Right lobe of liver (tissue), 4 donors: Measurements from ENCODE around the gene TNKS2.

Experiments used
- CTCF ChIP-seq, 4 donors: fragments of 200-600 bp in 3 of 4; fragments of 450-650 bp in 1 of 4; IDR thresholded peaks; one replicate each; pipeline versions ENCODE4 v1.5.1 to v1.8.0; 2016 to 2022; ENCODE audit warnings: antibody characterized with exemption in 4 of 4, mild to moderate bottlenecking in 2 of 4
- POLR2A ChIP-seq: fragments of 450-650 bp; IDR thresholded peaks from one replicate; pipeline ENCODE4 v1.6.1; 2017; ENCODE audit warnings: antibody characterized with exemption, mild to moderate bottlenecking
- donor health status: DM: no; HTN: no; CAD: no.
- donor health status: DM: no; HTN: no; CAD: no.
- donor health status: DM: no; HTN: yes; CAD: no.

- no peak for TF ChIP-seq CTCF (IDR thresholded peaks at IDR 0.05)
- TF ChIP-seq POLR2A = no peak
Measured at GRCh38 chr10:91762878-91763277, 35.3 kb upstream of the TNKS2 start.
